ENCODE measurements around the gene INTS6L.

GRCh38 chrX:135543172-135543571 lies 22.7 kb downstream of the INTS6L start:
- no peak for TF ChIP-seq CTCF (IDR thresholded peaks at IDR 0.05)
- no peak for TF ChIP-seq EP300 (IDR thresholded peaks at IDR 0.05)
